ENCODE data around the gene OCLN.

GRCh38 chr5:69517763-69518212 lies 25.2 kb downstream of the OCLN start:
- TF ChIP-seq, protein P1, sequence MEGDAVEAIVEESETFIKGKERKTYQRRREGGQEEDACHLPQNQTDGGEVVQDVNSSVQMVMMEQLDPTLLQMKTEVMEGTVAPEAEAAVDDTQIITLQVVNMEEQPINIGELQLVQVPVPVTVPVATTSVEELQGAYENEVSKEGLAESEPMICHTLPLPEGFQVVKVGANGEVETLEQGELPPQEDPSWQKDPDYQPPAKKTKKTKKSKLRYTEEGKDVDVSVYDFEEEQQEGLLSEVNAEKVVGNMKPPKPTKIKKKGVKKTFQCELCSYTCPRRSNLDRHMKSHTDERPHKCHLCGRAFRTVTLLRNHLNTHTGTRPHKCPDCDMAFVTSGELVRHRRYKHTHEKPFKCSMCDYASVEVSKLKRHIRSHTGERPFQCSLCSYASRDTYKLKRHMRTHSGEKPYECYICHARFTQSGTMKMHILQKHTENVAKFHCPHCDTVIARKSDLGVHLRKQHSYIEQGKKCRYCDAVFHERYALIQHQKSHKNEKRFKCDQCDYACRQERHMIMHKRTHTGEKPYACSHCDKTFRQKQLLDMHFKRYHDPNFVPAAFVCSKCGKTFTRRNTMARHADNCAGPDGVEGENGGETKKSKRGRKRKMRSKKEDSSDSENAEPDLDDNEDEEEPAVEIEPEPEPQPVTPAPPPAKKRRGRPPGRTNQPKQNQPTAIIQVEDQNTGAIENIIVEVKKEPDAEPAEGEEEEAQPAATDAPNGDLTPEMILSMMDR (conservative IDR thresholded peaks at IDR 0.05 in 1 of 2, IDR thresholded peaks at IDR 0.05 in 1 of 2; ENCODE audit: extremely low read depth in 1 of 2, insufficient read depth in 1 of 2, low read depth in 1 of 2, low read length in 2 of 2) = no peak
- TF ChIP-seq EZH2 (IDR thresholded peaks at IDR 0.05; ENCODE audit: borderline replicate concordance, low read length) = no peak
